GM12892 (cell line): Measurements from ENCODE around the gene ATP13A3.

ENCODE experiments used
- POLR2A ChIP-seq: IDR thresholded peaks from 2 replicates; pipeline ENCODE4 v1.6.1; 2011; ENCODE audit warnings: low read depth, low read length, control low read depth
- POLR2AphosphoS5 ChIP-seq: IDR thresholded peaks from 2 replicates; pipeline ENCODE4 v1.6.1; 2011; ENCODE audit warnings: low read depth, low read length, control low read depth
- TAF1 ChIP-seq: IDR thresholded peaks from 2 replicates; pipeline ENCODE4 v1.6.1; 2011; ENCODE audit warnings: low read depth, mild to moderate bottlenecking, control low read depth, low read length, borderline replicate concordance

DNA sequence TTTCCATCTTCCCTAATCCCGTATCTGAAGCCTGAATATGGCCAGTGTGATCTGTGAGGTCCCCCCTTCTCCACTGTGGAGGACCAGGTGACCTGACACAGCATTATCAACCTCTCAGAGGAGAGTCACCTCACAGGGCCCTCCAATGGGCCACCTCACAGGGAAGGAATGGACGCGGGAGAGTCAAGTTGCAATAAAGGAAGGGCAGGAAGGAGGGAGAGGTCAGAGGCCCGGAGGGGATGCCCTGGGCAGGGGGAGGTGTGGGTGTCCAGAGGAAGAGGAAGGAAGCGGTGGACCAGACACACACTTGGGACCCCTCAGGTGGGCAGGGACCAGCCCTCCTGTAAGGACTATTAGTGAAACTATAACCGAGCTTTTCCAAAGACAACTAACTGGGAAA, 102.6 kb downstream of the ATP13A3 start:
- TF ChIP-seq POLR2A (no peak), POLR2AphosphoS5 (no peak), TAF1 (no peak)
